Measurements from ENCODE around the gene CCDC178.
"Not testable (repeated sequence)": the region's sequence is repeated elsewhere in the genome, so short reads cannot be mapped to it uniquely, and the experiment has no call there.

CCDC178 gene, protein sequence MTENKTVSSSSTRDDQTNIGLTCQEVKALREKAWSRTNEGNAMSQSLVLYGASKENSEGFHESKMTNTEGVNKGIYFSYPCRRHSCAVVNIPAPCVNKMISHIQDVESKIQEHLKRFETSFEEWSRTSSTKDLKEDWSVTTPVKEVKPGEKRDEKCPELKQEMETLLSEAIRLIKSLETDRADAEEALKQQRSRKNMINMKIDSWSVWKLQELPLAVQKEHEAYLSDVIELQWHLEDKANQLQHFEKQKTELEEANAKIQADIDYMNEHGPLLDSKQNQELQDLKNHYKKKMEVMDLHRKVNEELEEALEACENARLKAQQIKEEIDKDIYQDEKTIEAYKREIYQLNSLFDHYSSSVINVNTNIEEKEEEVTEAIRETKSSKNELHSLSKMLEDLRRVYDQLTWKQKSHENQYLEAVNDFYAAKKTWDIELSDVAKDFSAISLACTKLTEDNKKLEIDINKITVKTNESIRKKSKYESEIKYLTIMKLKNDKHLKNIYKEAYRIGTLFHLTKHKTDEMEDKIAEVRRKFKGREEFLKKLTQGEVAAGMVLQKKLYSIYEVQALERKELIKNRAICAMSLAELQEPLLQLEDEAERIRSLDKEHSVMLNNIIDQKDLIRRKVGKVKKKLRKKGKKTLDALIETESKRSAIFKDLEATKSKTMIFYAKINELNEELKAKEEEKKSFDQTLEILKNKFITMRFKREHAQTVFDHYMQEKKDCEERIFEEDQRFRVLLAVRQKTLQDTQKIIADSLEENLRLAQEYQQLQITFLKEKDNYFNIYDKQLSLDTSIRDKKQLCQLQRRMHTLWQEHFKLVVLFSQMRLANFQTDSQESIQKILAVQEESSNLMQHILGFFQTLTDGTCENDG

DNA sequence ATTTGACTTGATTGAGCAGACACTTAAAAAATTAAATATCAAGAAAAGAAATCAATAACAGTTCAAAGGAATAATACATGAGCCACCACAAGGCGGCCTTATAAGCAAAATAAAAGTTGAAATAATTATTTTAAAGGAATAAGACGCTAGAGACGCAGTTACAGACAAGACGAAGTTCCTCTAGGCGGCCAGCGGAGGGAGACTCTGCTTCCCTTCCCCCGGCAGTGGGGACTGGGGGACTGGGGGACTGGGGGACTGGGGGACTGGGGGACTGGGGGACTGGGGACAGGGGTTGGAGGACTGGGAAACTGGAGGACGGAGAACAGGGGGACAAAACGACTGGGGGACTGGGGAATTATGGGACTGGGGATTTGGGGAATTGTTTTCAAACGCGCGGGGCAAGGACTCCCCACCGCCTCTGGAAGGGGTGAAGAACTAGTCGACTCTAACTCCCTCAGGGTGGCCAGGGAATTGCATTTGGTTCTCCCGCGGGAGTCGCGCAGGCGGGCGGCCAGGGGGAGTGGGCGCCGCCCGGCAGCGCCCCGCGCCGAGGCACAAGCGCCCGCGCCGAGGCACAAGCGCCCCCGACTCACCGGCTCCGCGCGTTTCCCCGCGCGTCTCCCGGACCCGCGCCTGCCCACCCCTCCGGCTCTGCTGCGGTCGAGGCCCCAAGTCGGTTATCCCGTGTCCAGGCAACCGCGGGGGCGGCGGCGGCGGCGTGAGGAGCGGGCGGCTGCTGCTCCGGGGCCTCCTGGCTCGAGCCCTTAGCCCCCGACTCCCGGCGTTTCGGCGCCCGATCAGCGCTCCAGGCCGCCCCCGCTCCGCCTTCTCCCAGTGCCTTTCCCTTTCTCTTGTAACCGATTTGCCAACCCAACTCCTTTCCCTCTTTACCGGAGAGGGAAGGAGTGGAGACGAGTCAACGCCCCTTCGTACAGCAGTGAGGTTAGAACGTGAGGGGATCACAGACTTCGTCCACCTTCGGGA lies at the start of gene CCDC178:
Gene CCDC178 (minus strand): TSS at position 662 of the 984 bp plus-strand sequence. CDS start 28,633 bp downstream, outside the sequence.
- DNase-seq (ENCODE audit: low read depth): no peak

GRCh38 chr18:33483908-33484307 lies 43.4 kb upstream of the CCDC178 start:
- no peak for DNase-seq (ENCODE audit: low read depth)

- DNase-seq (ENCODE audit: low read depth): no peak
Observed at GRCh38 chr18:33472509-33472908, 32.0 kb upstream of the CCDC178 start.

DNA sequence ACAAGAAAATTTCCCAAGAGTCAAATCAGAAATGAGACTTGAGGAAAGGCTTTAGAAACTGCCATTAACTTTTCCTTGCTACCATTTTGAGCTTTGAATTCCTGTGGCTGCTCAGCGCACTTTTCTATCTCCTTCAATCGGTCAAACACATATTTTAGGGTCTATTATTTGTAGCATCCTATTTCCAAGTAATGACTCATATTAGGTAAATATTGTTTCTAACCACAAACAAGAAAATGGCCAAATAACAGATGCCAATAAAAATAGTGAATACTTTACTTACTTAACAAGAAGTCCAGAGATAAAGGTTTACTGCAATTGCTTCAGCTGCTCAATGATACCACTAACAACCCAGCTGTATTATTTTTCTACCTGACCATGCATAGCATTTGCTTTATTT lies 29.7 kb upstream of the CCDC178 start:
- DNase-seq (ENCODE audit: low read depth): no peak

- peak; percentile 50 for DNase-seq (ENCODE audit: low read depth)
Observed at GRCh38 chr18:33469699-33470098, 29.2 kb upstream of the CCDC178 start.

DNA sequence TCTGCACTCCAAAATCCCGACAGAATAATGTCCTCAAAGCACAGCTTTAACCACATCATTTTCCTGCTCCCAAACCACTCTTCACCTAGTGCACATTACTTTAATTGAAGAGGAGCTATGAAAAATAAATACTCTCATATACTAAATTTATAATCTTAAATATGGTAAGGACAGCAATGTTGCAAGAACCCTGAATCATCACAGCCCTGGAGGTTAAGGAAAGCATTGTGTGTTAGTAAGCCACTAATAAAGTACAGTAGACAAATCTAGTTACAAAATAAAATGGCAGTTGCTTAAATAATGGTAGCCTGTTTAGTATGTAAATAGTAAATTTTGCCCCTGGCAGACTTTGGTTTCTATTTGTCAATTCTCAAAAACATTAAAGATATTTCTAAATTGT lies 27.0 kb upstream of the CCDC178 start:
- no peak for DNase-seq (ENCODE audit: low read depth)

DNA sequence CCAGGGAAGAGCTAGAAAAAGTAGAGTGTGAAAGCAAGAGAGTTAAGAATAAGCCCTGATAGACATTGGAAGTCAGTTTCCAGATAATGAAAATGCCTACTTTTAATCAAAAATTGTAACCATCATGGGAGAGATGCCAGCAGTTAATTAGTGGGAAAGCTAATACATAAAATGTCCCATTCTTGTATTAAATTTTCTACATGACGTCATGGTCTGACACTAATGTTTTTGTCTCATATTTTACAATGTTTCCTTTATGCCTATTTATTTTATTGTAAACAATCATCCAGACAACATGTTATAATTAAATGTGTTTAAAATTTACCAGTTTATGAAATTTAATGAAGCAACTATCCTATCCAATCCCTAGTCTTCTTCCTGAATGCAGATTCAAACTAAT lies 26.3 kb upstream of the CCDC178 start:
- no peak for DNase-seq (ENCODE audit: low read depth)

- DNase-seq (ENCODE audit: low read depth): no peak
Observed at GRCh38 chr18:33460681-33461080, 20.2 kb upstream of the CCDC178 start.

GRCh38 chr18:33459612-33460011 lies 19.1 kb upstream of the CCDC178 start:
- no peak for DNase-seq (ENCODE audit: low read depth)

- DNase-seq (ENCODE audit: low read depth): no peak
Observed at GRCh38 chr18:33446604-33447003, 6.1 kb upstream of the CCDC178 start.

GRCh38 chr18:33444709-33445108 lies 4.2 kb upstream of the CCDC178 start:
- DNase-seq (ENCODE audit: low read depth): no peak

GRCh38 chr18:33432857-33433256 lies 7.7 kb downstream of the CCDC178 start:
- no peak for DNase-seq (ENCODE audit: low read depth)

- no peak for DNase-seq (ENCODE audit: low read depth)
Observed at GRCh38 chr18:33427549-33427948, 13.0 kb downstream of the CCDC178 start.

GRCh38 chr18:33424266-33424946 lies 16.1 kb downstream of the CCDC178 start:
- DNase-seq (ENCODE audit: low read depth): no peak

- DNase-seq (ENCODE audit: low read depth): no peak
Observed at GRCh38 chr18:33421225-33421624, 19.3 kb downstream of the CCDC178 start.

GRCh38 chr18:33404244-33404873 lies 36.2 kb downstream of the CCDC178 start:
- no peak for DNase-seq (ENCODE audit: low read depth)

DNA sequence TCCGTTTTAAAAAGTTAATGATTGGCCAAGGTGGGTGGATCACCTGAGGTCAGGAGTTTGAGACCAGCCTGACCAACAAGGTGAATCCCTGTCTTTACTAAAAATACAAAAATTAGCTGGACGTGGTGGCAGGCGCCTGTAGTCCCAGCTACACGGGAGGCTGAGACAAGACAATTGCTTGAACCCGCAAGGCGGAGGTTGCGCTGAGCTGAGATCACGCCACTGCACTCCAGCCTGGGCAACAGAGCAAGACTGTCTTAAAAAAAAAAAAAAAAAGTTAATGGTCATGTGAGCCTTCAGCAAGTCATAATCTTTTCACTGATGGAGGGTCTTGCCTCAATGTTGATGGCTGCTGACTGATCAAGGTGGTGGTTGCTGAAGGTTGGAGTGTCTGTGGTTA lies 41.6 kb downstream of the CCDC178 start:
- not testable (repeated sequence) for DNase-seq (ENCODE audit: low read depth)

DNA sequence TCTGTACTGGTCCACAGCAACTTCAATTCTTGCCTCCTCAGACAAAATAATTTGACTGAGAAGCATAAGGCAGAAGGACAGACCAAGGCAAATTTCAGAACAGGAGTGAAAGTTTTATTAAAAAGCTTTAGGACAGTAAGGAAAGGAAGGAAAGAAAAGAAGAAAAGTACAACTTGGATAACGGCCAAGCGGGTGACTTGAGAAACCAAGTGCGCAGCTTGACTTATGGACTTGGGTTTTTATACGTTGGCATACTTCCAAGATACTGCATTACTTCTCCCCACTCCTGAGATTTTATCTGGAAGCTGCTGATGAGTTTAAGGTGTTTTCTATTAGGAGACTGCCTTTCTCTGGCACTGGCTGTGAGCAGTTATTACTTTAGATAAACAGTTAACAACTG lies 64.7 kb downstream of the CCDC178 start:
- DNase-seq (ENCODE audit: low read depth): no peak

GRCh38 chr18:33372442-33372841 lies 68.1 kb downstream of the CCDC178 start:
- no peak for DNase-seq (ENCODE audit: low read depth)

DNA sequence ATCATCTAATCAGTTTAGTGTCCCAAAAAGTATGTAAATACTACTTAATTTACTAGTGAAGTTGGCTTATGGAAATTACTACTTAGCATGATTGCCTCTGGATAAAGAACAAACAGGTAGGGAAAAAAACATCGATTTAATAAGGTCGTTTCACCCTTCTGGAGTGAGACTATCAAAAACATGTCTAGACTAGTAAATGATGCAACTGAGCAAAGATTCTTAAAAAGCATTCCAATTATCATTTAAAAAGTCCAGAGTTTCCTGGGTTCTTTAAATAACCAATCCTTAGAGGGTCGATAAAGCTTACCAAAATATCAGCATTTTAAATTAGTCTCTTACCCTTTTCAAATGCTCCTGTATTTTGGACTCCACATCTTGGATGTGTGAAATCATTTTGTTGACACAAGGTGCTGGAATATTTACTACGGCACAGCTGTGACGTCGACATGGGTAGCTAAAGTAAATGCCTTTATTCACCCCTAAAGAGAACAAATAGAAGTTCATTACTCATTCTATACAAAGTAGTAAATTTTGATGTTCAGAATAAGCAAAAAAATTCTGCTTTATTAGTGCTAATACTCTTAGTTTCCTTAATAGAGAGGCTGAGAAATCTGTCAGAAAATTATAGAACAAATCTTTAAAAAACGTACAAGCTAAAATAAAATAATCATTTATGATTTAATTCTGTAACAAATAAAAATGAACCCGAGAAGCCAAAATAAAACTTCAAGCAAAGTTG lies 70.6 kb downstream of the CCDC178 start:
- no peak for DNase-seq (ENCODE audit: low read depth)

Data from CMK (cell line).